Activated CD8-positive, alpha-beta T cell treated with anti-CD3 and anti-CD28 coated beads for 36 hours (primary cell): Measurements from ENCODE around the gene ABCG1. TPM values are rescaled to one million over a fixed set of nuclear protein-coding genes. Genes with fewer than 3 reads are reported as not detected.

Experiments
- ATAC-seq: fragments of 200-7000 bp; cut with Tn5 transposase; one replicate; pipeline ENCODE4 v1.10.0; 2021; ENCODE audit warnings: mild to moderate bottlenecking, moderate library complexity
- CTCF ChIA-PET: fragments of 350-600 bp; sonication (Branson Sonifier 250); formaldehyde crosslinking; loops from one replicate; lab custom pipeline; 2021; ENCODE audit warnings: antibody characterized with exemption; lab: Charles Lee
- POLR2A ChIA-PET: fragments of 350-600 bp; sonication (Branson Sonifier 250); formaldehyde crosslinking; loops from one replicate; lab custom pipeline; 2021; ENCODE audit warnings: antibody characterized with exemption; lab: Charles Lee
- DNase-seq: peaks from one replicate; pipeline ENCODE4 v3.0.0-alpha.2; 2020
- H3K27ac Mint-ChIP-seq: one replicate; pipeline ENCODE4 v1.8.0; 2021; ENCODE audit warnings: mild to moderate bottlenecking, mixed read lengths
- H3K27me3 Mint-ChIP-seq: one replicate; pipeline ENCODE4 v1.8.0; 2021; ENCODE audit warnings: mixed read lengths
- H3K36me3 Mint-ChIP-seq: one replicate; pipeline ENCODE4 v1.8.0; 2021; ENCODE audit warnings: low read depth, mixed read lengths
- H3K4me1 Mint-ChIP-seq: one replicate; pipeline ENCODE4 v1.8.0; 2021; ENCODE audit warnings: low read depth, mixed read lengths
- H3K4me3 Mint-ChIP-seq: one replicate; pipeline ENCODE4 v1.8.0; 2021; ENCODE audit warnings: mild to moderate bottlenecking, moderate library complexity, mixed read lengths
- H3K9me3 Mint-ChIP-seq: one replicate; pipeline ENCODE4 v1.8.0; 2021; ENCODE audit warnings: mixed read lengths
- intact Hi-C: fragments of 100-400 bp; cut with micrococcal nuclease; formaldehyde crosslinking; loops from one replicate; pipeline ENCODE4 v1.10.0; 2022
- total RNA-seq, 2 experiments: library from RNA; stranded (reverse); gene quantifications; one replicate each; pipeline ENCODE4 v1.2.3, GENCODE V29; 2021
- TF ChIP-seq, protein P1 (sequence below): fragments of 200-600 bp; IDR thresholded peaks from one replicate; pipeline ENCODE4 v1.8.0; 2022; ENCODE audit warnings: antibody characterized with exemption, mild to moderate bottlenecking

Gene ABCG1
- total RNA-seq, 2 experiments from 2014 or later, result 12.1 to 12.7 TPM

- intact Hi-C loops, result no loop called here
- DNase-seq (no peak), ATAC-seq (no peak)
- peaks cover 17% of the 10 kb centered on the region for H3K4me1 Mint-ChIP-seq
- no peaks in the 10 kb centered on the region for H3K36me3 Mint-ChIP-seq
- TF ChIP-seq, protein P1, sequence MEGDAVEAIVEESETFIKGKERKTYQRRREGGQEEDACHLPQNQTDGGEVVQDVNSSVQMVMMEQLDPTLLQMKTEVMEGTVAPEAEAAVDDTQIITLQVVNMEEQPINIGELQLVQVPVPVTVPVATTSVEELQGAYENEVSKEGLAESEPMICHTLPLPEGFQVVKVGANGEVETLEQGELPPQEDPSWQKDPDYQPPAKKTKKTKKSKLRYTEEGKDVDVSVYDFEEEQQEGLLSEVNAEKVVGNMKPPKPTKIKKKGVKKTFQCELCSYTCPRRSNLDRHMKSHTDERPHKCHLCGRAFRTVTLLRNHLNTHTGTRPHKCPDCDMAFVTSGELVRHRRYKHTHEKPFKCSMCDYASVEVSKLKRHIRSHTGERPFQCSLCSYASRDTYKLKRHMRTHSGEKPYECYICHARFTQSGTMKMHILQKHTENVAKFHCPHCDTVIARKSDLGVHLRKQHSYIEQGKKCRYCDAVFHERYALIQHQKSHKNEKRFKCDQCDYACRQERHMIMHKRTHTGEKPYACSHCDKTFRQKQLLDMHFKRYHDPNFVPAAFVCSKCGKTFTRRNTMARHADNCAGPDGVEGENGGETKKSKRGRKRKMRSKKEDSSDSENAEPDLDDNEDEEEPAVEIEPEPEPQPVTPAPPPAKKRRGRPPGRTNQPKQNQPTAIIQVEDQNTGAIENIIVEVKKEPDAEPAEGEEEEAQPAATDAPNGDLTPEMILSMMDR, result no peak
- no peak overlapping the region for H3K27ac Mint-ChIP-seq
- H3K4me3 Mint-ChIP-seq, result no peak overlapping the region
- no peaks in the 10 kb centered on the region for H3K27me3 Mint-ChIP-seq
- ChIA-PET CTCF (interaction anchor here (1.4 kb wide), 1 partner anchor 40 kb away, joined by 5 read pairs; no protein-coding TSS in a partner anchor), POLR2A (interaction anchor here (1.1 kb wide), 1 partner anchor 18 kb away, joined by 3 read pairs; no protein-coding TSS in a partner anchor)
- H3K9me3 Mint-ChIP-seq, result peaks cover 1% of the 10 kb centered on the region
These were observed 123.0 kb downstream of the ABCG1 start for GRCh38 chr21:42341776-42342542.

DNA sequence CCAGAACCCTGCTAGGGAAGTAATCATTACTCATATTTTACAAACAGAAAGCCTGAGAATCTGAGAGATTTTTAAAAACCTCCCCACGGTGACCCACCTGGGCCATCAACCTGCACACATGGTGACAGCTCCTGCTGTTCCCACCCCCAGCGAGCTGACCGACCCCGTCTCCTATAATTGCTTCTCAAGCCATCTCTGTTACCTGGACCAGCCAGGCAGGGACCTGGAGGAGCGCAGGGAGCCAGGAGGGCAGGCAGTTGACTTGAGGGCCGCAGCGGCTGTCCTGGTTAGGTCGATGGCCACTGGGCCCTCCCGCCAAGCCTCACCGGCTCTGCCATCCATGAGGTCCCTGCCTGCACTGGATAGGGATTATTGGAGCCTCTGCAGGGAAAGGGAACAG lies 124.2 kb downstream of the ABCG1 start:
- Mint-ChIP-seq H3K4me1 (peaks cover 7% of the 10 kb centered on the region), H3K9me3 (no peaks in the 10 kb centered on the region), H3K4me3 (no peak overlapping the region), H3K27ac (no peak overlapping the region), H3K27me3 (no peaks in the 10 kb centered on the region), H3K36me3 (no peaks in the 10 kb centered on the region)
- ChIA-PET POLR2A (interaction anchor here (0.7 to 1.1 kb wide), 3 partner anchors 15 to 65 kb away, joined by 3 read pairs; no protein-coding TSS in a partner anchor), CTCF (no interaction called here)
- ATAC-seq (no peak), DNase-seq (no peak)
- intact Hi-C loops, result no loop called here
- TF ChIP-seq, protein P1, result no peak

DNA sequence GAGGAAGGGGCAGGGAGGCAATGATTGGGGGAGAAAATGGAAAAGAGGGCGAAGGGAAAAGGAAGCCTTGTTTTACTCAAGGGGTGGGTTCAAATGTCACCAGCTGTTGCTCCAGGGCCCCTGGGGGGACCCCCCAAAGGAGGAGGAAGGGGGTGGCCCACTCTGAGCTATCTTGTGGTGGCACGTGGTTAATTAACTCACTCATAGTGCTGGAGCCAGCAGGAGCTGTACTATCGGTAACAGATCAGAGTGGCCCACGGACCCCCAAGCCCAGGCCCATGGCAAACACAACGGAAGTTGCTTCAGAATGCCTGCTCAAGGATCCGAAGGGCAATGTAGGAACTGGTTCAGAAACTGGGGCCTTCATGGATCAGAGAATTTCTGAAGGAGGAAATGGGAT lies 124.6 kb downstream of the ABCG1 start:
- CTCF ChIA-PET, result no interaction called here
- H3K27me3 Mint-ChIP-seq, result no peaks in the 10 kb centered on the region
- H3K27ac Mint-ChIP-seq, result no peak overlapping the region
- TF ChIP-seq, protein P1, result no peak
- POLR2A ChIA-PET, result interaction anchor here (1.0 kb wide), 1 partner anchor 65 kb away, joined by 3 read pairs; no protein-coding TSS in a partner anchor
- peaks cover 2% of the 10 kb centered on the region for H3K4me1 Mint-ChIP-seq
- no peaks in the 10 kb centered on the region for H3K9me3 Mint-ChIP-seq
- ATAC-seq (no peak), DNase-seq (no peak)
- no peak overlapping the region for H3K4me3 Mint-ChIP-seq
- H3K36me3 Mint-ChIP-seq, result no peaks in the 10 kb centered on the region
- intact Hi-C loops, result no loop called here

DNA sequence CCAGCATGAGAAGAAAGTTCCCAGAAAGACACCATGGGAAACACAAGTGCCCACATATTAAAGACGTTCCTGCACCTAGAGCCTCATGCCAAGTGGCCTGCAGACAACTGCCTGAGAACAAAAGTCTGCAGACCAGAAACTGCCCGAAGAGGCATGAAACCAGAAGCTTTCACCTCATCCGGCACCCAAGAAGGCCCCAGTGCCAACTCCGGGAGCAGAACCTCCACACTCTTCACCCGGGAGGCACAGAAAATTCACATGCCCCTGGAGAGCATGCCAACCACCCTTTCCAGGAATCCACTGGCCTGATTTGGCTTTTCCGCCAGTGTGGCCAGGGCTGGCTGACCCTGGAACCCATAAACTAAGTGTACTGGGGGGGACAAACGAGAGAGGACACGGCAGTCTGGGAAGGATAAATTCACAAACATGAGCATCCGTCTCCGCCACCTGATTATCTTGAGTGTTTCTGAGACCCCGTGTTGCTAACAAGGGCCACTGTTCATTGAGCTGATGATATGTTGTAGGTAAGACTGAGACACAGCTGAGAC lies 125.1 kb downstream of the ABCG1 start:
- H3K4me1 Mint-ChIP-seq, result peaks cover 2% of the 10 kb centered on the region
- no peaks in the 10 kb centered on the region for H3K9me3 Mint-ChIP-seq
- ATAC-seq (no peak), DNase-seq (no peak)
- H3K36me3 Mint-ChIP-seq, result no peaks in the 10 kb centered on the region
- POLR2A ChIA-PET, result no interaction called here
- CTCF ChIA-PET, result no interaction called here
- intact Hi-C loops, result no loop called here
- TF ChIP-seq, protein P1, result no peak
- H3K4me3 Mint-ChIP-seq, result no peak overlapping the region
- no peak overlapping the region for H3K27ac Mint-ChIP-seq
- no peaks in the 10 kb centered on the region for H3K27me3 Mint-ChIP-seq

DNA sequence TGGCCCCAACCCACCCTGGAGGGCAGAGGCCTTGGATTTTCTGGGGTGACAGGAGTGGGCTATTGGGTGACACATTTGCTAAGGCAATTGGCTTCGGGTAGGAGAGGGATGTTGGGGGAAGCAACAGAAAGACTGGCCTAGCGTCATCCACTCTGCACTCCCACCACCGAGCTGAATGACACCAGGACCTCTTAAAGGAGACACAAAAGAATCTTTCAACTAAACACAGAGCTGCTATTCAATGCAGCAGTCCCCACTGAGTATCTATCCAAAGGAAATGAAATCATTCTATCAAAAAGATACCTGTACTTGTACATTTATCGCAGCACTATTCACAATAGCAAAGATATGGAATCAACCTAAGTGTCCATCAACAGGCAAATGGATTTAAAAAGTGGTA lies 125.7 kb downstream of the ABCG1 start:
- Mint-ChIP-seq H3K36me3 (no peaks in the 10 kb centered on the region), H3K9me3 (no peaks in the 10 kb centered on the region), H3K4me3 (no peak overlapping the region), H3K27ac (no peak overlapping the region), H3K4me1 (no peaks in the 10 kb centered on the region), H3K27me3 (no peaks in the 10 kb centered on the region)
- DNase-seq, result no peak
- ChIA-PET CTCF (no interaction called here), POLR2A (no interaction called here)
- ATAC-seq, result no peak
- intact Hi-C loops, result no loop called here
- TF ChIP-seq, protein P1, result no peak
